ENCODE measurements around the gene RCBTB2.

The RCBTB2 gene

DNA sequence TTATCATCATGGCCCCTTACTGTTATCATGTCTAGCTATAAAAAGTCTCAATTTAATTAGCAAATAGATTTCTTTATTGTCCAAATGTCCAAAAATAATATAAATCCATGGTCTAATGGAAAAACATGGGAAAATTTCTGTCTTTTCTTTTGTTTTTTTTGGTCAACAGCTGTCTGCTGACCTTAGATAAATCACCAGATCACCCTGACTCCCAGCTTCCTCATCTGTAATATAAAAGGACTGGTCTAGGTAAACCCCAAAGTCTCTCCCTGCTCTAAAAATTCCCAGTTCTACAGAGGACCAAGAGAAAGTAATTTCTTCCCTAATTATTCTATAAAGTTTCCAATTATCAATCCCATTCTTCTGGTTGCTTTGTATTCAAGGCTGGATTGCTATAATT is 30.7 kb upstream of the RCBTB2 start:
- DNase-seq: no peak

DNA sequence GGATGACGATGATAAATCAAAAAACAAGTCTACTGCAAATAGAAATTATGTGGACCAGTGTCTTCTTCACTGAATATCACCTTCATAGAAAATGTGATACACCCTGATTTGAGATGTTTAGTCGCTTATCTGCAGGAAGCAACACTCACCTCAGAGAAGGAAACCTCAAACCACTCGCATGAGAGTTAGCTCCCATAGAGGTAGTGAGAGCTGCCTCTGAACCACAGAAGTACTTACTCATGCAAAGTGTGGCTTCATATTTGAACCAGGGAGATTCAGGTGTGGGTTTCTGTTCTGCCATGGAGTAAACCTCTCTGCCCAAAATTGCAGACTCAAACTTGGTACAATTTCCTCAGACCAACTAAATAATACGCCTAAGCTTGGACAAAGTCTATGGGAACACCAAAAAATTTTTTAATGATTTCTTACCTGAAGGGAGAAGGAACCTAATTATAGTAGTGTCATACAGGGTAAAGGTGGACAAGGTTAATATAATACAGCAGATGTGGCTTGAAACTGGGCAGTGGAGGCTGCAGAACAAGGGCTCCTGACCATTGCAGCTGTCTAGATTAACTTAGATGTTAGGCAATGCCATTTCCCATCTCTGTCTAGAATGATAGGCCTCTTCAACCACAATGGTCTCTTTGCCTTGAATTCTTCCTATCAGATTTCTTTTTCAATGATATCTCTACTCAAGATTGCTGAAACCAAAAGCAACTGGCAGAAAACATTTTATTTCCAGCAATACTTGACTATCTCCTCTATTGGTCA is 29.6 kb upstream of the RCBTB2 start:
- DNase-seq: peak in 1 of 2 donors; percentile 91

DNA sequence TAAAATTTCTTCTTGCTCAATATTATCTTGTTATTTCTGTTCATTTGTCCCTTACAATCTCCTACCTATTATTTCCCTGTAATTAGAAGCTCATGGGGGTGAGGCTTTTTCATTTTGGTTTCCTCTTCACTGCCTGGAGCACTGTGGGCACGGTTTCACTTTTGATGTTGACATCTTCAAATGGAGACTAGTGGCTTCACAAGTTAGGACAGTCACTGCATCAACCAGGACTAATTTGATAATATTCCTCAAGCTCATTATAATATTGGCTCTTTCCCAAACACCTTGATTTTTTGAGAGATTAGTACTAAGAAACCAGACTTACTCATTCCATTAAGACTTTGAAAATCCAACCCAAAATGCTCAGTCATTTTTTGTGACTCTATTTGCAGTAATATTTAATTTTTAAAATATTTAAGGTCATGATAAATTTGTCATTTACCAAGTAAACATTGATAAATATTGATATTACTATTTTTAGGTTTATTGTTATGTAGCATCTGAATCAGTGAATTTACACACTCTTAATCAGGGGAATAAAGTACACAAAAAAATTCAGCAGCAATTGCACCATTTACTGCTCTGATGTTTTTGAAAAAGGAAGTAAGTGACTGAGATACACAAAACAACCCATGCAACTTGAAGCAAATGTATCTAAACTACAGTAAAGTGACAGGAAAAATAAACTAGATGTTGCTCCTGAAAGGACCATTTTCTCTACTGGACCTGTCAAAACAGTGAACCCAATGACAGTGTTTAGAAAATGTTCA is 28.8 kb upstream of the RCBTB2 start:
- DNase-seq: peak in 1 of 2 donors; percentile 39

GRCh38 chr13:48560657-48561337 is 27.9 kb upstream of the RCBTB2 start:
- no peak for DNase-seq

GRCh38 chr13:48559638-48560320 is 26.9 kb upstream of the RCBTB2 start:
- no peak for DNase-seq

- DNase-seq: no peak
Observed at GRCh38 chr13:48556817-48557216, 23.9 kb upstream of the RCBTB2 start.

DNA sequence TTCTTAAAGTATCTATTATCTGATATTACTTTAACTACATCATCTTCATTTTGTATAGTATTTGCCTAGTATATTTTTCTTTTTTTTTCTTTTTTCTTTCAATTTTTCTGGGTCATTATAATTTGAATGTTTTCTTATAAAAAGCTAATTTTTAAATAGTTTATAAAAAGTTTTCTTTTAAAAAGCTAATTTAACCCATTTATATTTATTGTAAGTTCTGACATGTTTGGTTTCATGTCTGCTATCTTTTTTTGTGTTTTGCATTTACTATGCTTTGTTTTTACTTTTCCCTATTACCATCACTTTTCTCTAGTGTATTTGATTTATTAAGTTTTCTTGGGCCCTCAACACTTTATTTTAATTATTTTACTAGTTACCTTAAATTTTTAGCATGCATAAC is 22.6 kb upstream of the RCBTB2 start:
- no peak for DNase-seq

GRCh38 chr13:48551329-48551728 is 18.4 kb upstream of the RCBTB2 start:
- DNase-seq: no peak

- no peak for DNase-seq
Observed at GRCh38 chr13:48549658-48550057, 16.8 kb upstream of the RCBTB2 start.

- DNase-seq: no peak
Observed at GRCh38 chr13:48547663-48548092, 14.8 kb upstream of the RCBTB2 start.

- no peak for DNase-seq
Observed at GRCh38 chr13:48545608-48546007, 12.7 kb upstream of the RCBTB2 start.

DNA sequence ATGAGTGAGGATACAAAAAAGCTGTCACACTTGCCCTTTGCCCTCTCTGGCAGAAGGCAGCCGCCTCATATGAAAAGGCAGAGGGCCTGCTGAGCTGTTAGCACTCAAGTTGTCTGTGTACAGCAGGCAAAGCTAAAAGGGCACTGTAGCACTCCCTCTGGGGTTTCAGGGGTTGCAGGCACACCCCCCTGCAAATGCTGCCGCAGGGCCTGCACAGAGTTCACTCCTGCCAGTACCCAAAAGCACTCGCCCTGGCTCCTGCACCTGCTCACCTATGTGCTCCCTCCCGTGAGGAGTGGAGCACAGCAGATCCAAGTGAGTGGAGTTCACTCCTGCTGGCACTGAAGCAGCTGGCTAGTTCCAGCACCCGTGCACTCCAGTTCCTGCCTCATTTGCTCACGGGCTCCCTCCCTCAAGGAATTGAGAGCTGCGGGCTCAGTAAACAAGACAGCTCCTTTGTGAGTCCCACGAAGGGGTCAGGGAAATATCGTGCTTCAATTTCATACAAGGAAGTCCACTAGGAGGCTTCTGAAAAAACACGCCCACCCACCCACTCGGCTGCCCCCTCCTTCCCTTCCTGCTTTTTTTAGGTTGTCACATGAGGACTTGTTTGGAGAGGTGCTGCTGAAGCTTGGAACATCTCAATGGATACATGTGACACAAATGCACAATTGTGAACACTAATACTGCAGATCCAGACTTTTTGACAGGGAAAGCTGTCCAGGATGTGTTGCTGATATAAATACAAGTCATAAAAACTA is 9.9 kb upstream of the RCBTB2 start:
- peak in 1 of 2 donors; percentile 47 for DNase-seq

DNA sequence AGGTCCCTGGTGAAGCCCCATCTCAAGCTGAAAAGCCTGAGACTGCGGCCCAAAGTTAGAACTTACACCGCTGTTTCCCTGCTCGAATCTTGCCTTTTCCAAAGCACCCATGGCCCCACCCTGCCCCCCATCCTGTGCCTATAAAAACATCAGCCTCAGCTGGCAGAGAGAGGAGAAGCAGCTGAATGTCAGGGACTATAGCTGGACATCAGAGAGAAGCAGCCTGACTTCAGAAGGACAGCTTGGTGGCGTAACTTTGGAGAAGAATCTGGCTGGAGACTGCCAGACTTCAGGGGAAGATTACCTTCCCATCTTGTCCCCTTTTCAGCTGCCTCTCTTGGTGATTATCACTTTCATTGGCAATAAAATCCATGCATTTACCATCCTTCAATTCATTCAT is 9.3 kb upstream of the RCBTB2 start:
- DNase-seq: no peak

DNA sequence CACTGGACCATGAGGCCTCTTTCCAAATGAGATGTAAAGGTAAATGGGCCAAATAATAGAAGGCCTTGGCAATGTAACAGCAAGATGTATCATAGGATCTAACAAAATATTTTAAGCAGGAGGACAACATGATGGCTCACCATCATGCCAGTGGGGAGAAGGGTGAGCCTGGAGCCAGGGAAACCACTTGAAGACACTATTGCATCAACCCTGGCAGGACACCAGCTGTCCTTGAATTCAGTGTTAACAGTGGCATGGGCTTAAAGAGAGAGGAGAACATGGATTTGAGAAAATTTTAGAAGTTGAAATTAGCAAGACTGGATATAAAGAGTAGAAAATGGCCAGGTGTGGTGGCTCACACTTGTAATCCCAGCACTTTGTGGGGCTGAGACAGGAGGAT is 6.7 kb upstream of the RCBTB2 start:
- no peak for DNase-seq

DNA sequence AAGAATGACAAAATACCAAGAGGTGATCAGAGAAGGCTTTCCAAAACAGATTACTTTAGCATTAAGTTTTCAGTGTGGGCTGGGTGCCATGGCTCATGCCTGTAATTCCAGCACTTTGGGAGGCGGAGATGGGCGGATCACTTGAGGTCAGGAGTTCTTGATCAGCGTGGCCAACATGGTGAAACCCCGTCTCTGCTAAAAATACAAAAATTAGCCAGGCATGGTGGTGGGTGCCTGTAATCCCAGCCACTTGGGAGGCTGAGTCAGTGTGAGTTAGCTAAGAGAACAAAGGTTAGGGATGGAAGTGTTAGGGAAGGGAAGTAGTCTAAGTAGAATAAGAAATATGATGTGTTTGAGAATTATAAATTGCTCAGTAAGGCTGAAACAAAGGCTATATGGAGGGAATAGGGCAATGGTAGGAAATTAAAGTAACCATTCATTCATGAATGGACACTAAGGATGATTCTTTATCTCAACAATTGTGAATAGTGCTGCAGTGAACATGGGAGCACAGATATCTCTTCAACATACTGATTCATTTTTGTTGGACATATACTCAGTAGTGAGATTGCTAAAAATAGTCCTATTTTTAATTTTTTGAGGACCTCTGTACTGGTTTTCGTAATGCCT is 3.9 kb upstream of the RCBTB2 start:
- DNase-seq: no peak

GRCh38 chr13:48535766-48536165 is 2.9 kb upstream of the RCBTB2 start:
- DNase-seq: peak in 1 of 2 donors; percentile 34

DNA sequence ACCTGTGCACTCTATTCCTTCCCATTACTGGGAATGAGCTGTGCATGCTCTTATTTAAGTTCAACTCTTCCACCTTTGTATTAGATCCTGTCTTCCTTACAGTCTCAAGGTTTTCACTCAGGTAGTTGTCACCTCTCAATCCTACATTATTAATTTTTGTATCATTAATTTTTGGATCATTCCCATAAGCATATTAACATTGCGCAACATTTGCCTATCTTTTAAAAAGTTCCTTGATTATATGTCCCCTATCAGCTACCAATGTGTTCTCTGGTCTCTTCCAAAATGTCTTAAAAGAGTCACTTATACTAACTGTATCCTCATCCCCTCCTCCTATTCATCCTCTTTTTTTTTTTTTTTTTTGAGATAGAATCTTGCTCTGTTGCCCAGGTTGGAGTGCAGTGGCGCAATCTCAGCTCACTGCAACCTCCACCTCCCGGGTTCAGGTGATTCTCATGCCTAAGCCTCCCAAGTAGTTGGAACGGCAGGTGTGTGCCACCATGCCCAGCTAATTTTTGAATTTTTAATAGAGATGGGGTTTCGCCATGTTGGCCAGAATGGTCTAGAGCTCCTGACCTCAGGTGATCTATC is 2.1 kb upstream of the RCBTB2 start:
- DNase-seq: no peak

DNA sequence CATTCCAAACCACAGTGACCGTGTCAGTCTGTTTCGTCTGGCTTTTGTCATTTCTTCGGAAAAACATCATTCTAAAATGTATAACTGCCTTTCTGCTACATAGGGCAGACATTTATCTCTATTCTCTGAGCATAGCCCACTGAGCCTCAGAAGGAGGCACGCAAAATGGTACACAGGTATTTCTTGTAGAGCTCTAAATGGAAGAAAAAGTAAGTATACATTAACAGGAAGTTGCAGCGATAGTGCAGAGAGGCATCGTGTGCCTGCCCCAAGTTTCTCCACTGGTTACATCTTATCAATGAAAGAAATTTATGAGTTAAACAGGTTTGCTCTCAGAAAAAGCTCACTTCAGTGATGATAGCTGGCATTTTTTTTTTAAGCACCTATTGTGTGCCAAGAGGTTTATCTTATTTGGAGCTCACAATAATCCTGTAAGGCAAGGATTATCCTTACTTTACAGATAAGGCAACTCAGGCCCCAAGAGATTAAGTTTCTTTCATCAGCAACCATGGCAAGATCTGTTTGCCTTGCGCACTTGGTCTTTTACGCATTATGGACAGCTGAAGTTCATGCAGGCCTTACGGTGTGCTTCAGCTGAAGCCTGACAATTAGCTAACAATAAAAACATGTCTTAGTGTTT is 1.2 kb upstream of the RCBTB2 start:
- no peak for DNase-seq

GRCh38 chr13:48532256-48532505 is 699 bp downstream of the RCBTB2 start:
- no peak for DNase-seq

- no peak for DNase-seq
Observed at GRCh38 chr13:48531416-48532255, 1.2 kb downstream of the RCBTB2 start.

Data from bone marrow (tissue), 2 donors.